ENCODE data around the gene MTA1. TPM values are rescaled to one million over a fixed set of nuclear protein-coding genes. Genes with fewer than 3 reads are reported as not detected.

Gene MTA1
- total RNA-seq (100 to 1,000 TPM in 2 of 9 donors, 10 to 100 TPM in 7; 26.8 to 102 (median 58.8) TPM), polyA plus RNA-seq (100 to 1,000 TPM in 2 of 3 donors, 10 to 100 TPM in 1; 11.8 to 270 (median 142) TPM)
- long read RNA-seq, donor 1, partial matches to known transcripts = 0 of 1 reads
- long read RNA-seq, donor 1, other reads (novel, unspliced or antisense) = 0 of 1 reads
- long read RNA-seq, donor 2, partial matches to known transcripts = 0 of 3 reads
- long read RNA-seq, donor 2, other reads (novel, unspliced or antisense) = 0 of 3 reads
- long read RNA-seq, donor 3, partial matches to known transcripts = 0 of 1 reads
- long read RNA-seq, donor 3, other reads (novel, unspliced or antisense) = 0 of 1 reads
- long read RNA-seq, donor 4, partial matches to known transcripts = 0 of 1 reads
- long read RNA-seq, donor 4, other reads (novel, unspliced or antisense) = 0 of 1 reads
- long read RNA-seq, donor 5, transcript MTA1-201 (21 exons, 2,876 nt) = major isoform, 24 of 47 reads
- long read RNA-seq, donor 5, transcript MTA1-211 (3 exons, 842 nt) = minor isoform, 5 of 47 reads
- long read RNA-seq, donor 5, partial matches to known transcripts = 2 of 47 reads
- long read RNA-seq, donor 5, other reads (novel, unspliced or antisense) = 10 of 47 reads
- long read RNA-seq, donor 6, partial matches to known transcripts = 1 of 2 reads
- long read RNA-seq, donor 6, other reads (novel, unspliced or antisense) = 0 of 2 reads
- long read RNA-seq, donor 7 = 0 reads
- long read RNA-seq, donor 8, partial matches to known transcripts = 0 of 9 reads
- long read RNA-seq, donor 8, other reads (novel, unspliced or antisense) = 0 of 9 reads
- long read RNA-seq, donor 9, partial matches to known transcripts = 5 of 9 reads
- long read RNA-seq, donor 9, other reads (novel, unspliced or antisense) = 0 of 9 reads
- long read RNA-seq, donor 10, partial matches to known transcripts = 0 of 4 reads
- long read RNA-seq, donor 10, other reads (novel, unspliced or antisense) = 0 of 4 reads

DNA sequence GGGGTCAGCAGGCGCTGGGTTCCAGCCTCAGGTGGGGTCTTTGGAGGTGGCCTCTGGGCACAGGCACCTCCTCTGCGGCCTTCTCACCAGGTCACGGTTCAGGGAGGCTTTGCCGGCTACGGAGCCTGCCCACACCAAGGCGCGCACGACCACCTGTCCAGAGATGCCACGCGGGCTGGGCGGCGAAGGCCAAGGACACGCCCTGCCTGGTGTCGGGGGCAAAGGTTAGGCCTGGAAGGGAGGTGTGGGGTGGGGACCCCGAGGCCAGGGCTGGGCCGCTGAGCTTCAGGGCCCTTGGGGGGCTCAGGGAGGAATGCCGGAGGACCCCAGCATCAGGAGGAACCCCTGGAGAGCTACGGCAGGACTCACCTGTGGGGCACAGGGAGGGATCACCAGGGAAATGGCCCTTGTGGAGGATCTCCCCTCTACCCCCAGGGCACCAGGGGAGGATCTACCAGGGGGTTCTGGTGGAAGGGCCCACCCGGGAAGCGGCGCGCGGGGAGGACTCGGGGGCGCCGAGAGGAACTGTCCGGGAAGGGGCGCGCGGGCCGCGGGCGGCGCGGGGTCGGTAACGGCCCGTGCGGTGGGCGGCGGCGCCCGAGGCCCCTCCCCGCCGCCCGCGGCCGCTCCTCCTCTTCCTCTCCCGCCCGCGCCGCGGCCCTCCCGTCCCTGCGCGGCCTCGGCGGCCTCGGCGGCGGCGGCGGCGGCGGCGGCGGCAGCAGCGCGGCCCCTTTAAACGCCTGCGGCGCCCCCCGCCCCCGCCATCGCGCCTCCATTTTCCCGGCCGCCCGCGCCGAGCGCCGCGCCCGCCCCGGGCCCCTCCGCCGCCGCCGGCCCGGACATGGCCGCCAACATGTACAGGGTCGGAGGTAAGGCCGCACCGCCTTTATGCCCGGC lies at the start of gene MTA1:
Gene MTA1 (plus strand): TSS at position 633 of the 897 bp plus-strand sequence. CDS start 209 bp downstream, at position 842.
- no peaks in the 10 kb centered on the region for H3K36me3 ChIP-seq (replicated peaks in 1 of 2)
- peak within 1 kb of the TSS; percentile 33 to 87 (median 62) for H3K4me3 ChIP-seq
- DNase-seq = peak in 2 of 7 donors; percentile 40 to 44
- WGBS, 4 donors = 4 to 43% (median 4%) methylated on average over 1 to 79 of the region's 96 CpGs; no CpG with 5 or more reads in 1 of the 4 donors
- peak within 1 kb of the TSS in 4 of 5 donors; percentile 0 to 76 (median 58) for H3K27ac ChIP-seq
- TF ChIP-seq POLR2A (IDR thresholded peaks at IDR 0.05) (no peak), CTCF (IDR thresholded peaks at IDR 0.05) (no peak)
- intact Hi-C loops (cut with DNase I) = no loop called here
- H3K4me1 ChIP-seq (replicated peaks in 1 of 2) = peaks cover 14 to 23% of the 10 kb centered on the region in 2 donors
- H3K27me3 ChIP-seq = no peaks in the 10 kb centered on the region
- no peaks in the 10 kb centered on the region for H3K9me3 ChIP-seq (replicated peaks in 1 of 3)

DNA sequence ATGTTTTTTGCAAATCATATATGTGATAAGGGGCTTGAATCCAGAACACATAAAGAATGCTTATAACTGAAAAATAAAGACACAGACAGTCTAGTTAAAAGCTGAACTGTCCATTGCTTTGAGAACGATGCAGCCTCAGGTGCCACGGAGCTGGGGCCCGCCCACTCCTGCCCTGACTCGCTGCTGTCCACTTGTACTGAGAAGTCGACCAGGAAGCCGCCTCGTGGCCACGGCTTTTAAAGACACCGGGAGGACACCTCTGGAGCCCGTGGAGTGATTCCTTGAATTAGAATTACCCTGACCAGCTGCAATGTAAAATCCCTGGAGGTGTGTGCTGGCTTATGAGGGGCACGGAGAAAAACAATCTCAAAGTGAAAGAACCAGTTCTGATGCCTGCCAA lies 45.2 kb upstream of the MTA1 start:
- intact Hi-C loops (cut with DNase I) = loop anchor here (5.0 kb wide), 2 partner anchors 113 to 153 kb away; partner anchors contain the start of genes CRIP1 (in 2 of the 2) and TMEM121 (in 1 of the 2)

DNA sequence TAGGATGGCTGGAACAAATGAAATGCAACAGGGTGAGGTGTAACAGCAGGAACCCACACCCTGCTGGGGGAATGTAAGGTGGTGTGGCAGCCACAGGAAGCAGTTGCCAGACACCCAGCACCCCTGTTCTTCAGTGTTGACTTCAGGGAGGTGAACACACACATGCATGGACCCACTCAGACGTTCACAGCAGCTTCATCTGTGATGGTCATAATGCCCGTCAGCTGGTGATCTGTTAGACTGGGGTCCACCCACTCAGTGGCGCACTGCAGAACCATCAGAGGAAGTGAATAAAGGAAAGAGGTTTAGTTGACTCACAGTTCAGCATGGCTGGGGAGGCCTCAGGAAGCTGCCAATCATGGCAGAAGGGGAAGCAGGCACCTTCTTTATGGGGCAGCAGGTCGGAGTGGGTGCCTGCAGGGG lies 44.0 kb upstream of the MTA1 start:
- no peaks in the 10 kb centered on the region for H3K4me1 ChIP-seq (replicated peaks in 1 of 2)
- no peaks in the 10 kb centered on the region for H3K9me3 ChIP-seq (replicated peaks in 1 of 3)
- intact Hi-C loops (cut with DNase I) = no loop called here
- 50 to 90% (median 62%) methylated on average over 4 of the region's 4 CpGs for WGBS, 4 donors
- H3K36me3 ChIP-seq (replicated peaks in 1 of 2) = no peaks in the 10 kb centered on the region
- TF ChIP-seq POLR2A (IDR thresholded peaks at IDR 0.05) (no peak), CTCF (IDR thresholded peaks at IDR 0.05) (no peak)
- DNase-seq = no peak
- no peak overlapping the region for H3K4me3 ChIP-seq
- no peaks in the 10 kb centered on the region for H3K27me3 ChIP-seq
- no peak overlapping the region for H3K27ac ChIP-seq

More for the DNA sequence above, 45.2 kb upstream of the MTA1 start:
- Histone ChIP-seq H3K4me1 (replicated peaks in 1 of 2) (no peaks in the 10 kb centered on the region), H3K27me3 (no peaks in the 10 kb centered on the region), H3K9me3 (replicated peaks in 1 of 3) (no peaks in the 10 kb centered on the region), H3K36me3 (replicated peaks in 1 of 2) (peaks cover 0 to 6% of the 10 kb centered on the region in 2 donors), H3K27ac (no peak overlapping the region), H3K4me3 (no peak overlapping the region)
- 82 to 90% (median 89%) methylated on average over 11 of the region's 11 CpGs for WGBS, 4 donors
- no peak for TF ChIP-seq CTCF (IDR thresholded peaks at IDR 0.05)
- TF ChIP-seq POLR2A (IDR thresholded peaks at IDR 0.05) = no peak
- DNase-seq = no peak

Data from adrenal gland (tissue), 19 donors.